Uterus (tissue), 2 donors: Measurements from ENCODE around the gene DIRAS3.

ENCODE experiments used
- CTCF ChIP-seq, 4 experiments: fragments of 200-600 bp in 2 of 4; fragments of 450-650 bp in 2 of 4; sonication (generic) in 2 of 4; IDR thresholded peaks; one replicate each; pipeline ENCODE4 v1.5.1; 2016 to 2019; ENCODE audit warnings: antibody characterized with exemption in 4 of 4, mild to moderate bottlenecking in 2 of 4, moderate library complexity in 1 of 4
- POLR2A ChIP-seq, 2 donors: fragments of 450-650 bp; IDR thresholded peaks; one replicate each; pipeline ENCODE4 v1.6.1; 2016; ENCODE audit warnings: antibody characterized with exemption in 2 of 2, mild to moderate bottlenecking in 1 of 2, moderate library complexity in 1 of 2

- TF ChIP-seq CTCF (IDR thresholded peaks at IDR 0.05): no peak
- TF ChIP-seq POLR2A (IDR thresholded peaks at IDR 0.05): no peak
Observed at GRCh38 chr1:67997746-67998145, 52.7 kb downstream of the DIRAS3 start.
